ENCODE results near the gene CNGB1.

- TF ChIP-seq EZH2 (IDR thresholded peaks at IDR 0.05; ENCODE audit: low read length, missing control alignments) (no peak), CTCF (conservative IDR thresholded peaks at IDR 0.05 in 1 of 2, IDR thresholded peaks at IDR 0.05 in 1 of 2; ENCODE audit: low read depth in 1 of 2, low read length in 2 of 2) (no peak)
Measured at GRCh38 chr16:57994361-57994760, 23.4 kb upstream of the CNGB1 start.

Measured in fibroblast of lung (primary cell).